Fibroblast of skin of left quadriceps (primary cell): ENCODE data around the gene CHD9.
"Not testable (repeated sequence)": the region's sequence is repeated elsewhere in the genome, so short reads cannot be mapped to it uniquely, and the experiment has no call there.

Source experiments
- DNase-seq, 2 experiments: peaks; one replicate each; pipeline ENCODE4 v3.0.0-alpha.2; 2013; ENCODE audit warnings: low read depth in 2 of 2

The CHD9 gene, protein sequence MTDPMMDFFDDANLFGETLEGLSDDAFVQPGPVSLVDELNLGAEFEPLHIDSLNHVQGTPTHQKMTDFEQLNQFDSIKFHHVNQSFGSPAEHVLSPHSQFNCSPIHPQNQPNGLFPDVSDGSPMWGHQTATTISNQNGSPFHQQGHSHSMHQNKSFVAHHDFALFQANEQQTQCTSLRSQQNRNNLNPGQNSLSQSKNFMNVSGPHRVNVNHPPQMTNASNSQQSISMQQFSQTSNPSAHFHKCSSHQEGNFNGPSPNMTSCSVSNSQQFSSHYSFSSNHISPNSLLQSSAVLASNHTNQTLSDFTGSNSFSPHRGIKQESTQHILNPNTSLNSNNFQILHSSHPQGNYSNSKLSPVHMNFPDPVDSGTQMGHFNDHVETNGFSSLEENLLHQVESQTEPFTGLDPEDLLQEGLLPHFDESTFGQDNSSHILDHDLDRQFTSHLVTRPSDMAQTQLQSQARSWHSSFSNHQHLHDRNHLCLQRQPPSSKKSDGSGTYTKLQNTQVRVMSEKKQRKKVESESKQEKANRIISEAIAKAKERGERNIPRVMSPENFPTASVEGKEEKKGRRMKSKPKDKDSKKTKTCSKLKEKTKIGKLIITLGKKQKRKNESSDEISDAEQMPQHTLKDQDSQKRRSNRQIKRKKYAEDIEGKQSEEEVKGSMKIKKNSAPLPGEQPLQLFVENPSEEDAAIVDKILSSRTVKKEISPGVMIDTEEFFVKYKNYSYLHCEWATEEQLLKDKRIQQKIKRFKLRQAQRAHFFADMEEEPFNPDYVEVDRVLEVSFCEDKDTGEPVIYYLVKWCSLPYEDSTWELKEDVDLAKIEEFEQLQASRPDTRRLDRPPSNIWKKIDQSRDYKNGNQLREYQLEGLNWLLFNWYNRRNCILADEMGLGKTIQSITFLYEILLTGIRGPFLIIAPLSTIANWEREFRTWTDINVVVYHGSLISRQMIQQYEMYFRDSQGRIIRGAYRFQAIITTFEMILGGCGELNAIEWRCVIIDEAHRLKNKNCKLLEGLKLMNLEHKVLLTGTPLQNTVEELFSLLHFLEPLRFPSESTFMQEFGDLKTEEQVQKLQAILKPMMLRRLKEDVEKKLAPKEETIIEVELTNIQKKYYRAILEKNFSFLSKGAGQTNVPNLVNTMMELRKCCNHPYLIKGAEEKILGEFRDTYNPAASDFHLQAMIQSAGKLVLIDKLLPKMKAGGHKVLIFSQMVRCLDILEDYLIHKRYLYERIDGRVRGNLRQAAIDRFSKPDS (N-terminal part only)

DNA sequence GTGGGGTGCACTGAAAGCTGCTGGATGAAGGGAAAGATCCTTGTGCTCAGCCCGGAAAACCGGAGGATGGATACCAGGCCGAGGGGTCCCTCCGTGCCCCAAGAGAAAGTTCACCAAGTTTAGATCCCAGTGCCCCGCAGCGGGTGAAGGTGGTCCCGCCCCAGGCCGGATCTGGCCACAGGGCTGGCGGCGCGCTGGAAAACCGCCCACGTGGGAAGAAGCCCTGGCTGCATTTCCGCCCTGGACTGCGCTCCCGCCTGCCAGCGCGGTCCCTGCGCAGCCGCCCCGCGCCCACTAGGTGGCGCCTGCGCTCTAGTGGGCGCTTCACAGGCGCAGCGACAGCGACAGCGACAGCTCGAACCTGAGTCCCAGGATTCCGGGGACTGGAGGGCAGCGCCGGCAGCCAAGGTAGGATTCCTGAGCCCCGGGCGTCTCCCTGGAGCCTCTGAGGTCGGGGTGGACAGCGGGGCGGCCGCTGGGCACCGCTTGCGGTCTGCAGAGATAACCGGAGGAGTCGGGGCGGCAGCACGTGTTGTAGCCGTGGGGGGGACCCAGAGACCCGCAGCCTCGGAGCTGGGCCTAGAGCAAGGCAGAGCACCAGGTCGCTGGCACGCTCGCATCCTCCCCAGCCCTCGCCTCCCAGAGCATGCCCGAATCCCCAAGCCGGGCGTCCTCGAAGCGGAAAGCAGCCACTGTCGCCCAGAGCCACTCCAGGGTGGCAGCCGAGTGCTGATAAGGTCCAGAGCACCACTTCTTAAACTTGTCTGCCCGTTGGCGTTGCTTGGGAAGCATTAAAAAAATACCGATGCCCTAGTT lies at the start of gene CHD9:
TSS of gene CHD9 (plus strand) at position 322 of the 816 bp plus-strand sequence. CDS start 101,099 bp downstream, outside the sequence.
- peak; percentile 64 to 65 for DNase-seq

DNA sequence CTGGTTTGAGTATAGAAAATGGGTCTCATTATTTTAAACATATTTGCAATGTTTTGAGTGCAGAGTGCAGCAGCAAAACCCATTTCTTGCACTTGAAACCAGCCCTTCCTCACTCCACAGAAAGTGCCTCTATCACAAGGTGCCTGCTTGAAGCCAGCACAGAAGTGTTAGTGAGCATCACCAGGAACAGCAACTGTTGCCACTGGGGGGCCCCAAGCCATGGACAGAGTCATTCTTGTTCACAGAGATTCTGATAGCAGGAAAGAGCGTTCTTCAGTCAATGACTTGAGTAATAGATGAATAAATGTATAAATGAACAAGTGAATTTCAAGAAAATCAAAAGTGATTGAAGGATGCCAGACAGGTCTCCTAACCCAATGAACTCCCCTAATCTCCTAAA lies 47.7 kb upstream of the CHD9 start:
- no peak for DNase-seq

DNA sequence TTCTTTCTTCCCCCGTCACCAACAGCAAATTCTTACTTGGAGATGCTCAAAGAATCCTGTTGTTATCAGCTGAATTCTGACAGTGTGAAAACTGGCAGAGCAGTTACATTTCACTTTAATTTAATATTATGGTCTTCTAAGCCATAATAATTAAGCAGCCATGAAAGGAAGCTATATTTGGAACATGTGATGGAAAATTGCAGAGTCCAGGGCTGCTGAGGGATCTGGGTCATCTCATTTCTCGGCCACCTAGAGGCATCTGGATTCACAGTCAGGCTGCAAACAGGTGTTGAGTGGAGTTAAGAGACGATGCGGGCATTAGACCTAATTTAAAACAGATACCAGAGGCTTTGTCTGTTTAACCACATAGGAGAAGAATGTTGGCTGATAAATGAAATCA lies 40.5 kb upstream of the CHD9 start:
- no peak for DNase-seq

DNA sequence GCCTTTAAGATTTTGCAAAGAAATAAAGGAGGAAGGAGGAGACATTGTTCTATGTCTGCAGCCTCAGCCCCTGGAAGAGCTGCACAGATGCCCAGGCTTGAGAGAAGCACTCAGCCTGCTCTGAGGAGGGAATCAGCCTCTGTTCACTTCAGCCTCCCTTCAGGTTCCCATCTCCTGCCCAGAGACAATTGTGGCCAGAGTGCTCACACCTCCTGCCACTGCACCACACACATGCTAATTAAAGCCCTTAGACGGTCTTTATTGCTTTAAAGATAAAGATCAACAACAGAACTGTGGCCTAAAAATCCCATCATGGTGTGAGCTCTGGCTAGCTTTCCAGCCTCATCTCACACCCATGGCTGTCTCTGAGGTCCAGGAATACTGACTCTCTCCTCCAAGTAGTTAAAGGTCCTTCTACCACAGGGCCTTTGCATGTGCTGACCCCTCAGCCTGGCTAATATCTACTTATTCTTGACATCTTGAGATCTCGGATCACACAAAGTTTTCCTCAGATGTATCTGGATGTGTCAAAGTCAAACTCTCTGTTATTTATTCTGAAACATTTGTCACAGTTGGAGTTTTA lies 35.9 kb upstream of the CHD9 start:
- DNase-seq: no peak

DNA sequence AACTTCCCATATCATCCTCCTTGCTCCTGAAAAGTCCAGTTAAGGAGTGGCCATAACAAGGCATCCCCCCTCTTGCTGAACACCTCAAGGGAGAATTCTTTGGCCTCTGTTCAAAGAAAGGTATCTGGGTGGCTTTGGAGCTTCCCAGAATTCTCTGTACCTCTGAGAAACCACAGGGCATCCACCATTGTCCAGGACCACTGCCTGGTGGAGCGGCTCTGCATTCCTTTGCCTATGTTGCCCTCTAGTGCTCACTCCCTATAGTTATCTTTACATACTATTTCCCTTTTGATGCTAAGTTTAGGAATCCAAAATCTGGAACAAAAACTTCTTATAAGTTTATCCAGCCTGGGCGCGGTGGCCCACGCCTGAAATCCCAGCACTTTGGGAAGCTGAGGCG lies 32.4 kb upstream of the CHD9 start:
- DNase-seq: peak; percentile 4 to 10

DNA sequence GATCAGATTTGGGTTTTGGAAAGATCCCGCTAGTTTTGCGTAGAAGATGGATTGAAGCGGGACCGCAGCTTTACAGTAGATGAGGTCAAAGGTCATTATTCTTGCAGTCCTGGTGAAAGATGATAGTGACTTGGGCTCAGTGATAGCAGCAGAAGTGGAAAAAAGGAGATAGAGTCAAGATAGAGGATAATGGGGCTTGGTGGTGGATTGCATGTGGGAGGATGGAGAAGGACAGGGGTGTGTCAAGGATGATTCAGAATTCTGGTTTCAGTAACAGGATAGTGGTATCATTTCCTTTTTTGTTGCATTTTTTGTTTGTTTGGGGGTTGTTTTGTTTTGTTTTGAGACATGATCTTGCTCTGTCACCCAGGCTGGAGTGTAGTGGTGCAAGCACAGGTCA lies 30.7 kb upstream of the CHD9 start:
- no peak for DNase-seq

DNA sequence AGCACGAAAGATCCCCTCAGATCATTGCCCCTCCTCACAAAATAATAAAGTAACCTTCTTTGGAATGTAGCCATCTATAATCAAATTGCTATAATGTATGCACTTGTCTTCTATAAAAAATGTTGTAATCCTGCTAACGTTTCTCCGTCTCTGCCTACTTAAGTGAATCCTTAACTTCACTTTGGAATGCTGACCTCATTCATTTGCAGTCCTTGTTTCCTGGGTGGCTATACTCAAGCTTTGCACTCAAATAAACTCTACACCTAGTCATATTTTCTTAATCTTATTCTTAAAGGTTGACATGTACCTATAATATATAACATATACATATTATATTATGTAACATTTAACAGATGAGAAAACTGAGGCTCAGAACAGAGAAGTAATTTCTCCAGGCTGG lies 24.8 kb upstream of the CHD9 start:
- no peak for DNase-seq

DNA sequence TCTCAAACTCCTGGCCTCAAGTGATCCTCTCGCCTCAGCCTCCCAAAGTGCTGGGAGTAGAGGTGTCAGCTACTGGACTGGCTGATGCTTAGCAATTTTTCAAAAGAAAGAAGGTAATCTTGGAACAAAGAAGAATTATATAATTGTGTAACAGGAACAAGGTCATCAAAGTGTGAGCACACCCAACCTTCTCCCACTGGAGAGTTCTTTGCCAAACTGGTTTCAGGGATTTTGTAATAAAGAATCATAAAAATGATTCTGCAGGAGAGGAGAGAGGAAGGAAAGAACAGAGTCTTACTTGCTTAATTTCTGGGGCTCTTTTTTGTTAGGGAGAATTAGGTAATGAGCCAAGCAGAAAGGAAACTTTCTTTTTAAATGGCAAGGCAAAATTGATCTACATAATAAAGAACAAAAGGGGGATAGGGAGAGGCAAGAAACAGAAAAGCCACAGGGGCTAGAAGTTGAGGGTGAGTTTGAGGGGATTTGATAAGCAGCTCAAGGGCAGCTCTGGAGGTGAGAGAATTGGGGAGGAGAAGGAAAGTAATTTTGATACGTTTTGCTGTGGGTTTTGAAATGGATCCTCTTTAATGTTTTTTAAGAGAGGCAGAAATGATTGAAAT lies 23.4 kb upstream of the CHD9 start:
- no peak for DNase-seq

DNA sequence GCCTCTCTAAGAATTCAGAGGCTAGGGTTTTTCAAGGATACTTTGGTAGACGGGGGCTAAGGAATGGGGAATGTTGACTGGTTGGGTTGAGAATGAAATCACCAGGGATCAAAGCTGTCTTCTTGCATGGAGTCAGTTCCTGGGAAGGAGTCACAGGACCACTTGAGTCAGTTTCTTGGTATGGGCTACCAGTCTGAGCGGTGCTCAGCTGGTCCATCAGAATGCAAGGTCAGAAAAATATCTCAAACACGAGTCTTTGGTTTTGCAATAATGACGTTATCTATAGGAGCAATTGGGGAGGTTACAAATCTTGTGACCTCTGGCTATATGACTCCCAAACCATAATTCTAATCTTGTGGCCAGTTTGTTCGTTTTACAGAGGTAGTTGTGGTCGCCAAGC lies 20.5 kb upstream of the CHD9 start:
- no peak for DNase-seq

DNA sequence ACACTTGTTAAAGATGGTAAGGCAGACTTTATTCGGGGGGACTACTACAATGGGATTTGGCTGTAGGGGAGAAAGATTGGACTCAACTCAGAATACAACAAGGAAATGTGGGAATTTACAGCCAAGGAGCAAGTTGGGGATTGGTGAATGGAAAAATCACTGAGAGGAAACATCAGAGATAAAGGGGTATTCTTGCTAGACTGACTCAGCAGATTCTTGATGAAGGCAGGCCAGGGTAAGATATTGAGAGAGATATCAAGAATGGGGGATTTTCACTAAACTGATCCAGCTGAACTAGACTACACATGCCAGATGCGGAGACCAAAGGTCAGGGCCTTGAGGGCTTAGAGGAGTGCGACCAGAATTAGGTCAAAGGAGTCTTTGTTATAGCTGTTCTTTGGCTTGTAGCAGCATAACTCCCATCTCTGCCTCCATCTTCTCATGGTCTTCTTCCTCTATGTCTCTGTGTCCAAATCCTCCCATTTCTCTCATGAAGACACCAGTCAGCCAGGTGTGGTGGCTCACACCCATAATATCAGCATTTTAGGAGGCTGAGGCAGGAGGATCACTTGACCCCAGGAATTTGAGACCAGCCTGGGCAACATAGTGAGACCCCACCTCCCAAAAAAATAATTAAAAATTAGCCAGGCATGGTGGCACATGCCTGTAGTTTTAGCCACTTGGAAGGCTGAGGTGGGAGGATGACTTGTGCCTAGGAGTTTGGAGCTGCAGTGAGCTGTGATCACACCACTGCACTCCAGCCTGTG lies 19.4 kb upstream of the CHD9 start:
- no peak for DNase-seq

DNA sequence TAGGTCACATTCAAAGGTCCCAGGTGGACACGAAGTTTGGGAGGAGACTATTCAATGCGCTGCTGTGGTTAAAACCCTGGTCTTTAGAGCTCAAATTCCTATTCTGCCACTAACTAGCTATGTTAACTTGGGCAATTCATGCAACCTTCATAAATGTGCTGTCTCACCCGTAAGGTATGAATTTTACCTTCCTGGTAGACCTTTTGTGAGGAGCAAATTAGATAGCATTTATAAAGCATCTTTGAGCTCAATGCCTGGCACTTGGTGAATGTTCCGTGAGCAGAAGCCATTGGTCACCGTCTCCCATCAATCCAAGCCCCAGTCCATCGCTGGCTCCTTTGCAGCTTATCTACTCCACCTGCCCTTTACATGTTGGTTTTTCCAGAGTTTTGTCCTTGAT lies 18.7 kb upstream of the CHD9 start:
- DNase-seq: no peak

DNA sequence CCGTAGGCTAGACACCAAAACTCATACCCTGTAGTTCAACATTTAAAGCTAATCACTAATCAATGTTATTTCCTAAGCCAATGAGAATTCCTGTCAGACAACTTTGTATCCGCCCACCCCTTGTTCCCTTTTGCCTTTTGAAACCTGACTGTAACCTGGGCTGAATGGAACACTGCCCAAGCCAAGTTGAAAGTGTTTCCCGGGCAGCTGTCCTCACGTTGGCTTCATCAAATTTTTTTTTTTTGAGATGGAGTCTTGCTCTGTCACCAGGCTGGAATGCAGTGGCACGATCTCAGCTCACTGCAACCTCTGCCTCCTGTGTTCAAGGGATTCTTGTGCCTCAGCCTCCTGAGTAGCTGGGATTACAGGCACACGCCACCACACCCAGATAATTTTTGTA lies 18.1 kb upstream of the CHD9 start:
- not testable (repeated sequence) for DNase-seq

DNA sequence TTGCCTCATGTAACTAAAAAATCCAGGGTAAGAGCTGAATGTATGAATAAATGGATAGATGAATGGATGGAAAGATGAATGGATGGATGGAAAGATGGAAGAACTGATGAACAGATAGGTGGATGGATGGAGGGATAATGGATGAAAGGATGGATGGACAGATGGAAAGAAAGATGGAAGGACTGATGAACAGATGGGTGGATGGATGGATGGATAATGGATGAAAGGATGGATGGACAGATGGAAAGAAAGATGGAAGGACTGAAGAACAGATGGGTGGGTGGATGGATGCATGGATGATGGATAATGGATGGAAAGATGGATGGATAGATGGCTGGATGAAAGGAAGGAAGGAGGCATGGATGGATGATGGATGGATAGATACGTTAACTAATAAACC lies 14.0 kb upstream of the CHD9 start:
- no peak for DNase-seq

DNA sequence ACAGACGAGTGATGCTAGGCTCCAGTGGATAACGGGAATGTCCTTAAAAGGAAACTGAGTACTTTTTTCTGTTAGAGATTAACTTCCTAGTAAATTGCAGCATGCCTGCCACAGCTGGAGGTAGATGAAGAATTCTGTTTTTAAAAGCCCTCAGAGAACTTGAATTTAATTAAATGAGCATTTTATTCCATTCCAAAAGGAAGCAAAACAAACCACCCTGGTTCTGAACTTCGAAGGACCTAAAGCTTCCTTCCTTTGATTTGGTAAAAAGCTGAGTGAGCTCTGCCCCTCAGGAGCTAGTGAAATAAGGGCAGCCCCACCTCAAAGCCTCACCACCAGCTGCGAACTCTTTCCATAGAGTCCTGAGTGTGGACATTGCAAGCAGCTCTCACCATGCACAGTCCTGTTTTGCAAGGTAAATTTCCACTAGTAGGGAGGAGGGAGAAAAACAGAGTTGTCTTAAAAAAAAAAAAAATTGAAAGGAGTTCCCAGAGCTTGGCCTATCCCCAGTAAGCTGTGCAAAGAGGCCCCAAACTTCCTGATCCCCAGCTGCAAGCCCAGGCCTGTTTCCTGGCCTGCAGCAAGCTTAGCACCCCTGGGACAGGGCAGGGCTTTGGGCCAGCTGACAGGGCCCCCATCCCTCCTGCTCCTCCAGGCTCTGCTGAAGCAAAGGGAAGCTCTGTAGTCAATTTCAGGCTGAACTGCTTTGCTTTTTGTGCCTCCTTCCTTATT lies 13.3 kb upstream of the CHD9 start:
- peak in 1 of 2 experiments; percentile 6 for DNase-seq

DNA sequence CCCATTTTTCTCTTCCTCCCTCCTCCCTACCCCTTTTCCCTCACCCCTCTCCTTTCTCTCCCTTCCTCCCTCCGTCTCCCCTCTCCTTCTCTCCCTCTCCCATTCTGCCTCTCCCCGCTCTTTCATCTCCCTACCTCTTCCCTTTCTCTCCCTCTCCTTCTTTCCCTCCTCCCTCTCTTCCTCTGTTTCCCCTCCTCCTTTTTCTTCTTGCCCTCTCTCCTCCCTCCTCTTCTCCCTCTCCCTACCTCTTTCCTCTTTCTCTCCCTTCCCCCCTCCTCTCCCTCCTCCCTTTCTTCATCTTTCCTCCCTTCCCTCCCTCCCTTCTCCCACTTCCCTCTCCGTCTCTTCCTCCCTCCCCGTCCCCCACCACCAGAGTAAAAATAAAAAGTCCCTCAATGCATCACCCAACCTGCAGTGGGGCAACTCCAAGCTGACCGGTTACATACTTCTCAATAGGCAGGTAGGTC lies 12.5 kb upstream of the CHD9 start:
- no peak for DNase-seq

DNA sequence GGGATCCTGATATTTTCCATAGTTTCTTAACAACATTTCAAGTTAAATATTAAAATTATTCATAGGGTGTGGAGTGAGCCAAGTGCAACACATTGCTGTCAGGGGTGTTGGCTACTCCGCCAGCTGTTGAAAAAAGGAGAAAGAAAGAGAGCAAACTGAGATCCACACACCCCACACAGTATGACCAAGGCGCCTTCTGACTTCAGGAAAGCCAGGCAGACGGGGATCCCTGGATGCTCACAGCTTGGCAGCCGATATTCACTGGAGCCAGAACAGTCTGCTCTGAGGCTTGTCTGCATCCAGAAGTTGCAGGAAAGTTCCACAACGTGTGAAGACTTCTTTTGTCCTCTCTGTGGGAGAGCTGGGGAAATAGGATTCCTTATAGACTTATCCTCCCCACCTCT lies 11.4 kb upstream of the CHD9 start:
- DNase-seq: no peak

DNA sequence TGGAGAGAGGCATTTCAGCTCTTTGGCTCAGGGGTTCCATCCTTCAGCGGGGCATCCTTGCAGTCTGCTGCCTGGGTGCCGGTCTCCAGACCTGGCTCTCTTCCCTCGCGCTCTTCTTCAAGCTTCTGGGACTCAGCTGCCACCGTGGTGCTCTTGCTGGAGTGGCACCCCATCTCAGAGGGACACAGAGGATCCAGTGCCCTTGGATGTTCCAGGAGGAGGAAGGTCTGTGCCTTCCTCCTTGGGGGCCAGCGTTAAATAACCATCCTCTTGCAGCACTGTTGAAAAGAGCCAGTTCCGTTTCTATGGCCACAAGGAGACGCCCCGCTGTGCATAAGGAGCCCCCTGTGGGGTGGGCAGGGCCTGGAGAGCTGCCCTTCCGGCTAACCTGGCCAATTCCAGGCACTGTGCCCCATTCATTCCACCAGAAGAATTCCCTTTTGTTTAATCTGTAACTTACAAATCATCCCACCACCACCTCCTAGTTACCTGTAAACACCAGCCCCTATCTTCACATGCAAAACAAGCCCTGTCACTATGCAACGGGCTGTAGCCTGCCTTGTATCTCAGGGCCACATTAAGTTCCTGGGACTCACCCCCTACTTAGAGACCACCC lies 10.7 kb upstream of the CHD9 start:
- no peak for DNase-seq
